IMR-90 (cell line): ENCODE measurements around the gene NUCB2. TPM values are rescaled to one million over a fixed set of nuclear protein-coding genes. Genes with fewer than 3 reads are reported as not detected.

Experiments used
- ATAC-seq: fragments of 200-7000 bp; cut with Tn5 transposase; 2 replicates; pipeline ENCODE4 v1.9.1; 2020; ENCODE audit warnings: low read depth, mild to moderate bottlenecking, moderate library complexity
- BruUV-seq: library from RNA; stranded (reverse); fragments of 400-500 nt; replicated peaks from 2 replicates; lab custom pipeline; 2021; lab: Mats Ljungman, UMichigan
- CTCF ChIA-PET: fragments of 300-600 bp; formaldehyde crosslinking; extraction: SDS; loops from one replicate; lab custom pipeline; 2021; ENCODE audit warnings: antibody characterized with exemption; lab: Yijun Ruan, JAX
- POLR2A ChIA-PET: fragments of 300-600 bp; sonication (Branson Sonifier 250); formaldehyde crosslinking; loops from one replicate; lab custom pipeline; 2022; ENCODE audit warnings: antibody characterized with exemption; ENCODE audit not compliant: unreplicated experiment; lab: Charles Lee
- DNase-seq: peaks from one replicate; pipeline ENCODE4 v3.0.0; 2013
- H2AFZ ChIP-seq: replicated peaks from 2 replicates; pipeline ENCODE3; 2013; ENCODE audit warnings: low read length, mild to moderate bottlenecking; ENCODE audit not compliant: poor library complexity
- H2AK5ac ChIP-seq: 2 replicates; pipeline ENCODE4 v1.6.1; 2013; ENCODE audit warnings: low read depth, low read length, inconsistent platforms
- H2AK9ac ChIP-seq: replicated peaks from 2 replicates; pipeline ENCODE3; 2013; ENCODE audit warnings: mild to moderate bottlenecking, low read depth, low read length, moderate library complexity; ENCODE audit not compliant: poor library complexity
- H2BK120ac ChIP-seq: 2 replicates; pipeline ENCODE4 v1.6.1; 2013; ENCODE audit warnings: low read depth, low read length, inconsistent platforms
- H2BK15ac ChIP-seq: 3 replicates; pipeline ENCODE4 v1.6.1; 2013; ENCODE audit warnings: low read depth, low read length, inconsistent platforms
- H2BK20ac ChIP-seq: 2 replicates; pipeline ENCODE4 v1.6.1; 2013; ENCODE audit warnings: low read depth, mild to moderate bottlenecking, inconsistent platforms, low read length, moderate library complexity
- H2BK5ac ChIP-seq: 2 replicates; pipeline ENCODE4 v1.6.1; 2013; ENCODE audit warnings: mild to moderate bottlenecking, low read depth, low read length, inconsistent platforms; ENCODE audit not compliant: poor library complexity, severe bottlenecking
- H3K14ac ChIP-seq: replicated peaks from 2 replicates; pipeline ENCODE4 v1.6.1; 2013; ENCODE audit warnings: low read depth, low read length, inconsistent platforms
- H3K18ac ChIP-seq: 2 replicates; pipeline ENCODE4 v1.6.1; 2013; ENCODE audit warnings: low read depth, low read length, control low read depth
- H3K23ac ChIP-seq: 2 replicates; pipeline ENCODE4 v1.6.1; 2013; ENCODE audit warnings: low read depth, low read length, inconsistent platforms
- H3K27ac ChIP-seq: 2 replicates; pipeline ENCODE4 v1.5.1; 2013; ENCODE audit warnings: mild to moderate bottlenecking, control low read depth, low read length; ENCODE audit not compliant: insufficient read depth
- H3K27me3 ChIP-seq: 2 replicates; pipeline ENCODE4 v1.6.1; 2013; ENCODE audit warnings: low read length; ENCODE audit not compliant: control insufficient read depth, insufficient read depth
- H3K36me3 ChIP-seq: 2 replicates; pipeline ENCODE4 v1.6.1; 2013; ENCODE audit warnings: low read length, mixed read lengths; ENCODE audit not compliant: control insufficient read depth, insufficient read depth
- H3K4ac ChIP-seq: 2 replicates; pipeline ENCODE4 v1.6.1; 2013; ENCODE audit warnings: low read depth, low read length, inconsistent platforms
- H3K4me1 ChIP-seq: 2 replicates; pipeline ENCODE4 v1.6.1; 2013; ENCODE audit warnings: low read length, mixed read lengths; ENCODE audit not compliant: control insufficient read depth, insufficient read depth
- H3K4me2 ChIP-seq: 2 replicates; pipeline ENCODE4 v1.6.1; 2013; ENCODE audit warnings: low read depth, mild to moderate bottlenecking, control low read depth, low read length, moderate library complexity
- H3K4me3 ChIP-seq: 2 replicates; pipeline ENCODE4 v1.5.1; 2013; ENCODE audit warnings: low read depth, mild to moderate bottlenecking, control low read depth, low read length, moderate library complexity; ENCODE audit not compliant: insufficient read depth
- H3K56ac ChIP-seq: 2 replicates; pipeline ENCODE4 v1.6.1; 2013; ENCODE audit warnings: low read length, inconsistent platforms; ENCODE audit not compliant: insufficient read depth; ENCODE audit errors: extremely low read depth
- H3K79me1 ChIP-seq, 2 experiments: 2 replicates each; pipeline ENCODE4 v1.6.1; 2013; ENCODE audit warnings: low read length in 2 of 2, inconsistent platforms in 1 of 2, low read depth in 1 of 2
- H3K9ac ChIP-seq: 2 replicates; pipeline ENCODE4 v1.6.1; 2013; ENCODE audit warnings: low read depth, low read length, control low read depth
- H3K9me1 ChIP-seq: 2 replicates; pipeline ENCODE4 v1.6.1; 2013; ENCODE audit warnings: low read length, inconsistent platforms; ENCODE audit not compliant: insufficient read depth
- H3K9me3 ChIP-seq: 2 replicates; pipeline ENCODE4 v1.6.1; 2013; ENCODE audit warnings: low read length; ENCODE audit not compliant: control insufficient read depth, insufficient read depth
- H4K20me1 ChIP-seq: 2 replicates; pipeline ENCODE4 v1.6.1; 2013; ENCODE audit warnings: low read length, inconsistent platforms; ENCODE audit not compliant: insufficient read depth
- H4K5ac ChIP-seq: 2 replicates; pipeline ENCODE4 v1.6.1; 2013; ENCODE audit warnings: mild to moderate bottlenecking, low read depth, low read length, control low read depth
- H4K8ac ChIP-seq, 2 experiments: 2 replicates each; pipeline ENCODE4 v1.6.1; 2013; ENCODE audit warnings: low read depth in 2 of 2, low read length in 2 of 2, control low read depth in 1 of 2, inconsistent platforms in 1 of 2
- H4K91ac ChIP-seq: 2 replicates; pipeline ENCODE4 v1.6.1; 2013; ENCODE audit warnings: low read depth, low read length, inconsistent platforms; ENCODE audit not compliant: insufficient read depth
- BHLHE40 ChIP-seq: fragments of 150-350 bp; IDR thresholded peaks from 2 replicates; pipeline ENCODE4 v1.6.1; 2016; ENCODE audit warnings: mild to moderate bottlenecking, low read depth, low read length
- MAFK ChIP-seq: IDR thresholded peaks from 2 replicates; pipeline ENCODE4 v1.6.1; 2012; ENCODE audit warnings: low read depth, low read length, improper control_type of control experiment
- MXI1 ChIP-seq: IDR thresholded peaks from 2 replicates; pipeline ENCODE4 v1.6.1; 2012; ENCODE audit warnings: low read depth, mild to moderate bottlenecking, low read length, moderate library complexity, borderline replicate concordance
- RCOR1 ChIP-seq: IDR thresholded peaks from 2 replicates; pipeline ENCODE4 v1.6.1; 2012; ENCODE audit warnings: mild to moderate bottlenecking, low read length, improper control_type of control experiment; ENCODE audit not compliant: insufficient replicate concordance
- USF2 ChIP-seq: fragments of 150-350 bp; IDR thresholded peaks from 2 replicates; pipeline ENCODE4 v1.6.1; 2017; ENCODE audit warnings: mild to moderate bottlenecking, antibody characterized with exemption, low read length, low read depth
- WGBS, 2 experiments: methylation state at CpG; one replicate each; pipeline versions ENCODE4 v1.1.5 to v1.1.7; 2013; ENCODE audit warnings: missing lambda C conversion rate in 2 of 2; ENCODE audit not compliant: insufficient read length in 1 of 2; ENCODE audit errors: extremely low coverage in 2 of 2; 5-methylcytosine and 5-hydroxymethylcytosine counted together
- dilution Hi-C: fragments of 300-500 bp; cut with HindIII; formaldehyde crosslinking; loops from one replicate; pipeline ENCODE4 v1.14.3; 2018; ENCODE audit warnings: low sequenced_read_pairs; ENCODE audit not compliant: unreplicated experiment
- in situ Hi-C: fragments of 300-500 bp; cut with MboI; formaldehyde crosslinking; loops from 3 replicates; pipeline ENCODE4 v1.14.3; 2019; ENCODE audit warnings: low sequenced_read_pairs, inconsistent platforms, mixed read lengths
- intact Hi-C: fragments of 100-400 bp; cut with micrococcal nuclease; formaldehyde crosslinking; loops from 2 replicates; pipeline ENCODE4 v1.10.0; 2022
- polyA plus RNA-seq, 3 experiments: library from polyadenylated mRNA; depleted of rRNA; stranded (reverse); fragments of >200 nt; gene quantifications; 2 replicates each; pipeline ENCODE4 v1.2.3, GENCODE V29; 2012; ENCODE audit warnings: low replicate concordance in 1 of 3
- total RNA-seq: library from RNA; depleted of rRNA; stranded (reverse); fragments of >200 nt; gene quantifications from 2 replicates; pipeline ENCODE4 v1.2.3, GENCODE V29; 2012

The NUCB2 gene
- total and polyA plus RNA-seq, 2 of the 4 experiments (the other 2 are of a cell fraction) = 52.7 to 55.4 TPM

GRCh38 chr11:17376493-17376892, 100.0 kb downstream of the NUCB2 start:
- POLR2A ChIA-PET = no interaction called here
- TF ChIP-seq MAFK = no peak
- no peak for TF ChIP-seq MXI1
- no peak for TF ChIP-seq USF2
- no peak for TF ChIP-seq BHLHE40
- no peak for TF ChIP-seq RCOR1
- in situ Hi-C loops = no loop called here
- Histone ChIP-seq H2BK5ac (no peak overlapping the region), H3K9me1 (peaks cover 8% of the 10 kb centered on the region), H3K4me1 (peaks cover 7% of the 10 kb centered on the region), H3K23ac (no peak overlapping the region), H3K9ac (no peak overlapping the region), H3K9me3 (peaks cover 22% of the 10 kb centered on the region), H3K14ac (no peak overlapping the region), H2AK9ac (no peak overlapping the region), H3K79me1 (no peaks in the 10 kb centered on the region), H3K4me2 (no peak overlapping the region), H4K5ac (no peak overlapping the region), H3K4ac (no peak overlapping the region), H2AFZ (no peak overlapping the region), H3K36me3 (peaks cover 19% of the 10 kb centered on the region), H2BK120ac (no peak overlapping the region), H4K8ac (no peak overlapping the region), H2BK20ac (no peak overlapping the region), H4K91ac (no peak overlapping the region), H2BK15ac (no peak overlapping the region), H3K56ac (no peak overlapping the region), H4K20me1 (no peaks in the 10 kb centered on the region), H3K18ac (no peak overlapping the region), H3K27ac (no peak overlapping the region), H3K4me3 (no peak overlapping the region), H3K27me3 (no peaks in the 10 kb centered on the region), H2AK5ac (no peak overlapping the region)
- intact Hi-C loops = no loop called here
- BruUV-seq = no TSS peak
- WGBS, 2 experiments = no CpG with 5 or more reads among the region's 3 CpGs
- no peak for ATAC-seq
- CTCF ChIA-PET = no interaction called here
- DNase-seq = no peak
- dilution Hi-C loops = no loop called here
